Measurements from ENCODE around the gene SLC22A3.

SLC22A3 gene

DNA sequence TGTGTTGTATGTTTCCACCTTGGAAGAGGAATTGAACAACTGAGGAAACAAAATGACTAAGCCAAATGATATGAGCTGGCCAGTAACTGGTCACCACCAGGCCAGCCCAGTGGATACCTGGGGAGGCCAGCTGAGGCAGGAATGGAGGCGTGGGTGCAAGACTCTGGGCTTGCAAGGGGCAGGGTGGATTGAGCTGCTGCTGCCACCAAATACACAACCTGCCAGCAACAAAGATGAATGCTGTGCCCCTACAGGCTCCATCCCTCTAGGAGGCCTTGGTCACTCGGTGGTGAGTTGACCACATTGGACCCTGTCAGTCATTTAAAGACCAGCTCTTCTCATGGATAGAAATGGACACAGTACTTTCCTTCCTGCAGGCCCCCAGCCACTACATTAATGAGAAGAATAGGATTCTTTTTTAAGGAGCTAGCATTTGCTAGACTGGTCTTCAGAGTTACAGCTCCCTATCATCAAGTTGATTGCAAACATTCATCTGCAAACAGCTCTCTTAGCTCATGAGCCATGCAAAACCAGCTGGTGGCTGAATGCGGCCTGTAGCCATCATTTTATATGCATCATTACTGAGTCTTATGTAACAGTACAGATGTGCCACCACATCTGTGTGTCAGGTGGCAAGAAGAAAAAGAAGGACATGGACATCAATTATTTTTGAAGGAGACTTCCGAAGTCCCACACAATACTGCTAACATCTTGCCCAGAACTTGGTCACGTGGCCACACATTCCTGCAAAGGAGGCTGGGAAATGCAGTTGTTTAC is 26.3 kb upstream of the SLC22A3 start:
- no peak for DNase-seq (ENCODE audit: low spot score)
- in situ Hi-C loops (cut with MboI; ENCODE audit: low pct_unique_long_range_greater_than_20kb, low sequenced_read_pairs, unreplicated experiment), result no loop called here
- TF ChIP-seq CTCF (IDR thresholded peaks at IDR 0.05; ENCODE audit: extremely low read depth, insufficient read depth, missing control alignments), result no peak

DNA sequence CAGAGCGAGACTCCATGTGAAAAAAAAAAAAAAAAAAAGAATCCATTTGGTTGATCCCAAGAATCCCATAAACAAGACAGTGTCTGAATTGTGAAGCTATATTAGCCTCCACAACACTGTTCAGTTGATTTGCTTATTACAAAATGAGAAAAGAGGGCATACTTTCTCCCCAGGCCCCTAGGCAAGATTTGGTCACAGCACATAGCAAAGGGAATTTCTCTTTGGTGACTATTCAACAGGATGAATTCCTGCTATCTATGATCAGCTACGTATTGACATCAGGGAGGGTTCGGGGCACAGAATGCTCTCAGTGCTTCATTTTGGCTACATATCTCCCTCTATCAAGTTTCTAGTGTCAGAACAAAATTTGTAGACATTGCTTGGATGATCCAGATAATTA is 20.2 kb upstream of the SLC22A3 start:
- no peak for DNase-seq (ENCODE audit: low spot score)
- no peak for TF ChIP-seq CTCF (IDR thresholded peaks at IDR 0.05; ENCODE audit: extremely low read depth, insufficient read depth, missing control alignments)
- in situ Hi-C loops (cut with MboI; ENCODE audit: low pct_unique_long_range_greater_than_20kb, low sequenced_read_pairs, unreplicated experiment), result no loop called here

- no peak for DNase-seq (ENCODE audit: low spot score)
- TF ChIP-seq CTCF (IDR thresholded peaks at IDR 0.05; ENCODE audit: extremely low read depth, insufficient read depth, missing control alignments), result no peak
- in situ Hi-C loops (cut with MboI; ENCODE audit: low pct_unique_long_range_greater_than_20kb, low sequenced_read_pairs, unreplicated experiment), result no loop called here
These were observed 19.7 kb upstream of the SLC22A3 start for GRCh38 chr6:160328447-160328846.

- no peak for TF ChIP-seq CTCF (IDR thresholded peaks at IDR 0.05; ENCODE audit: extremely low read depth, insufficient read depth, missing control alignments)
- no peak for DNase-seq (ENCODE audit: low spot score)
- in situ Hi-C loops (cut with MboI; ENCODE audit: low pct_unique_long_range_greater_than_20kb, low sequenced_read_pairs, unreplicated experiment), result no loop called here
These were observed 19.0 kb upstream of the SLC22A3 start for GRCh38 chr6:160329188-160329587.

DNA sequence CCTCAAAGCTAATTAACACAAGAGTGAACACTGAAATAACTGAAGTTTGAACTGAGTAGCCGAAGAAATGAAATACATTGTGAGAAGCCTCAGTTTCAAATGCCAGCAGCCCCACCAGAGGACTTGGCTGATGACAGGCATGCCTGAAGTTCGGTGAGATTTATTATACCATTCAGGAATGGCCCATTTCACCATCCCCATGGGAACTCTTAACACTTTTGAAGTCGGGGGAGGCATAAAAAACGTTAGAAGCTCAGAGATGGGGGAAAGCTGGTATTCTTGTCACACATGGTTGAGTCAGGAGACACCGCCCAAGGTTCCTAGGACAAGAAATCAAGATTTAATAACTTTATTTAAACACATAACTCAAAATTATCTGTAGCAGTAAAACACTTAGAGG is 17.6 kb upstream of the SLC22A3 start:
- TF ChIP-seq CTCF (IDR thresholded peaks at IDR 0.05; ENCODE audit: extremely low read depth, insufficient read depth, missing control alignments), result no peak
- in situ Hi-C loops (cut with MboI; ENCODE audit: low pct_unique_long_range_greater_than_20kb, low sequenced_read_pairs, unreplicated experiment), result no loop called here
- DNase-seq (ENCODE audit: low spot score), result no peak

DNA sequence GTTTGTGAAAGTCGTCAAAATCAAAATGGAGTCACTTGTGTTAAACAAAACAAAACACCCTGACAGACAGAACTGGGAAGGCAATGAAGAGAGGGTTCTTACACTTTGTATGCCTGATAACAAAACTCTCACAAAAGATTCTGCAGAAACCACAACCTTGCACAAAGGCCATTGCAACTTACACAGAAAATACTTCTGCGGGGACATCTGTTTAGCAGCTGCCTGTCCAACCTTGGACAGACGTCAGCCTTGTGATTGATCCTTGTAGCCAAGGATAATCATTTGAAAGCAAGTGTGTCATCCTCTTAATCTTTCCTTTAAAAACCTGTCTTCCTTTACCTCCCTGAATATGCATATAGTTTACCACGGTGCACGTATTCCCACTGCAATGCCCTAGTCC is 17.0 kb upstream of the SLC22A3 start:
- TF ChIP-seq CTCF (IDR thresholded peaks at IDR 0.05; ENCODE audit: extremely low read depth, insufficient read depth, missing control alignments), result no peak
- in situ Hi-C loops (cut with MboI; ENCODE audit: low pct_unique_long_range_greater_than_20kb, low sequenced_read_pairs, unreplicated experiment), result no loop called here
- DNase-seq (ENCODE audit: low spot score), result no peak

Measured in GM13977 (cell line).